ENCODE results near the gene HTR3B.

The HTR3B gene

GRCh38 chr11:113949891-113950290 is 45.3 kb downstream of the HTR3B start:
- FAIRE-seq = no peak

DNA sequence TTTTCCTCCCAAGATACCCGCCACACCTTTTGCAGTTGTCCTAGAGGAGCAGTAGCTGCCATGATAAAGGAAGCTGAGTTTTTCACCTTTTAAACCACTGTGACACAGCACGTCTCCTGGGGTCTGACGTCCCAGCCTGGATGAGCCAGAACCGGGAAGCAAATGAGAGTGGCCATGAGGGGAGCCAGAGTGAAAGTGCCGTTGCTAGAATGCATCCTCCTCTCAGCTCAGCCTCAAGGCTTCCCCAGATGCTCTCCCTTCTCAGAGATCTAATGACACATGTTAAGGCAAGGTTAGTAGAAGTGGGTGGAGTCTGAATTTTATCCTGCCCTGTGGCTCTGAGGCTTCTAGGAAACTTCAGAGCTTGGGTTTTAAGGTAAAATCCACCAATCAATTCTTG is 46.9 kb downstream of the HTR3B start:
- no peak for FAIRE-seq

DNA sequence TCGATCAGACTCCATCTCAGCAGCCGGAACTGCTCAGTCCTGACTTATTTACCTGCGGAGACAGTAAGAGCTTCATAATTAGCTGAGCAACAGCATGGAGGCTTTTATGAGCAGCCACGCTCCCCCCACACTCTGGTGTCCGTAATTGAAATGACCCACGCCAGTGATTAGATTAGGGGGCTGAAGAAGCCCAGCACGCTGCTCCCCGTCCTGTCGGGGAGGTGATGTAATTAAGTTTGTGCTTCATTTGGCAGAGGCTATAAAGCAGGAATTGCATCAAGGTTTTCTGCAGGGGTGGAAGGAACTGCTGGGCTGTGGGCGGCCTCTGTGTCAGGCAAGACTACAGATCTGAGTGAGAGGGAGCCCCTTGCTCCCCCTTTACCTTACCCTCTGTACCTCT is 47.5 kb downstream of the HTR3B start:
- no peak for FAIRE-seq

- FAIRE-seq = no peak
These were observed 48.0 kb downstream of the HTR3B start for GRCh38 chr11:113952588-113952987.

- FAIRE-seq = no peak
These were observed 49.6 kb downstream of the HTR3B start for GRCh38 chr11:113954235-113954634.

DNA sequence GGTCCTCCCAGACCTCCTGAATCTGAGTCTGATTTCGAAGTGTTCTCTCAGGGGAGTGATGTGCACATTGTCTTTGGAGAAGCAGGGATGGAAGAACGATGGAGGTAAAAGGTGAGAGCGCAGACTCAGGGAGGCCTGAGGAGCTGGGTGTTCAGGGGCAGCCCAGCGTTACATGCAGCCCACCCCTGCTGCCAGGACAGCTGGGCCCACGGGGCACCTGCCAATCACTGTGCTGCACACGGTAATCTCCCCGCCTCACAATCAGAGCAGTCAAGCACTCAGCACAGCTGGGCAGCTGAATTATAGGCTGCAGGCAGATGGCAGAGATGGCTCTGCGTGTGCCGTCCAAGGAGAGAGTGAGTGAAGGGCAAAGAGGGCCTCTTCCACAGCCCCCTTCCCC is 52.4 kb downstream of the HTR3B start:
- FAIRE-seq = no peak

GRCh38 chr11:113960702-113961330 is 56.2 kb downstream of the HTR3B start:
- FAIRE-seq = no peak

- no peak for FAIRE-seq
These were observed 62.8 kb downstream of the HTR3B start for GRCh38 chr11:113967361-113967760.

- FAIRE-seq = no peak
These were observed 67.1 kb downstream of the HTR3B start for GRCh38 chr11:113971506-113972195.

- FAIRE-seq = no peak
These were observed 70.3 kb downstream of the HTR3B start, which contains the start of gene HTR3A for GRCh38 chr11:113974741-113975470. HTR3A (plus strand) TSS chr11:113975108; CDS start chr11:113975326, 218 bp downstream.

GRCh38 chr11:113977071-113977490 is 72.5 kb downstream of the HTR3B start:
- no peak for FAIRE-seq

DNA sequence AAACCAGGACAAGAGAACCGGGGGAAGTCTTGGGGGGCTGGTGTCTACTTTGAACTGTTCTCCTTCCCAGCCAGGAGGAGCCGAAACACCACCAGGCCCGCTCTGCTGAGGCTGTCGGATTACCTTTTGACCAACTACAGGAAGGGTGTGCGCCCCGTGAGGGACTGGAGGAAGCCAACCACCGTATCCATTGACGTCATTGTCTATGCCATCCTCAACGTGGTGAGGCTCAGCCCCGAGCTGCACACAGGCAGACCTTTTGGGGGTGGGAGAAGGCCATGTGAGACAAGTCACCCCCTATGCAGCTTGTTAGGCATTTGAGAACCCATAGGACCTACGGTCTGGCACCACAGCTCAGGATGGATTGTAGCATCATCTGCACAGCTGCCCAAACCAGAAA is 73.1 kb downstream of the HTR3B start:
- FAIRE-seq = no peak

GRCh38 chr11:113979431-113979830 is 74.8 kb downstream of the HTR3B start:
- FAIRE-seq = no peak

- FAIRE-seq = no peak
These were observed 76.2 kb downstream of the HTR3B start for GRCh38 chr11:113980785-113981184.

DNA sequence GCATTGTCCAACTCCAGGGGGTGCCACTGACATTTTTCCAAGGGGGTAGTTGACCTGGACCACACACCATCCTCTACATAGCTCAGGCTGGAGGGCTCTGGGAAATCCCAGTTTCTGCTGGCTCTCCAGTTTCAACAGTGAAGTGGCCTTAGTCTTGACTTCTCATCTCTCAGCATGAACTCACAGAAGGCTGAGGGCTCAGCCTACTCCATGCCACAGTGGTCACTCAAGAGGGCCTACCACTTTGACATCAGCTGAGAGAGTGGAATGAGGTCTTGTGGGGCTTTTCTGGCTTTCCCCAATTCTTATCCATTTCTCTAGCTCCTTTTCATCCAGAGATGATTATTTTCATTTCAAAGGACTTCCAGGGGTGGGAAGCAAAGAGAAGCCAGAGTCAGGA is 77.7 kb downstream of the HTR3B start:
- no peak for FAIRE-seq

DNA sequence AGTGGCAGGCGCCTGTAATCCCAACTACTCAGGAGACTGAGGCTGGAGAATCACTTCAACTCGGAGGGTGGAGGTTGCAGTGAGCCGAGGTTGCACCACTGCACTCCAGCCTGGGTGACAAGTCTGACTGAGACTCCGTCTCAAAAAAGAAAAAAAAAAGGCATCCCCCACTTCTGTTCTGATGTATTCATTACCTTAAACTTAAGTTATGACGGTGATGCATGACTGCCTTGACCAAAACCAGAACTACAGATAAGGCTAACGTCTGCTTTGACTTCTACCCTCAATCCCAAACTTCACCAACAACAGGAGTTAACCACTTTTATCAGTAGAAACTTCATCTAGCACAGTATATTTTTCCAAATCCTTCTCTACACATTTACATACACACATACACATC is 80.2 kb downstream of the HTR3B start:
- no peak for FAIRE-seq

DNA sequence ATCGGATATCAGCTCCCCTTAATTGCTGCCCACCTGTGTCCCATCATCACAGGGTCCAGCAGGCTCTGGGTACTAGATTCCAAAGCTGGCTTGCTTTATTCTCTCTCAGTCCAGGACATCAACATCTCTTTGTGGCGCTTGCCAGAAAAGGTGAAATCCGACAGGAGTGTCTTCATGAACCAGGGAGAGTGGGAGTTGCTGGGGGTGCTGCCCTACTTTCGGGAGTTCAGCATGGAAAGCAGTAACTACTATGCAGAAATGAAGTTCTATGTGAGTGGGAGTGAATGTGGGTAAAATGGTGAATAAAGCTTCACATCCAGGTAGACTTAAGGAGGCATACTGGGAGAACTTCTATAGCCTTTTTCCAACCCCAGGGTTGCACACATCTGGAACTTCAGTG is 81.3 kb downstream of the HTR3B start:
- FAIRE-seq = no peak

DNA sequence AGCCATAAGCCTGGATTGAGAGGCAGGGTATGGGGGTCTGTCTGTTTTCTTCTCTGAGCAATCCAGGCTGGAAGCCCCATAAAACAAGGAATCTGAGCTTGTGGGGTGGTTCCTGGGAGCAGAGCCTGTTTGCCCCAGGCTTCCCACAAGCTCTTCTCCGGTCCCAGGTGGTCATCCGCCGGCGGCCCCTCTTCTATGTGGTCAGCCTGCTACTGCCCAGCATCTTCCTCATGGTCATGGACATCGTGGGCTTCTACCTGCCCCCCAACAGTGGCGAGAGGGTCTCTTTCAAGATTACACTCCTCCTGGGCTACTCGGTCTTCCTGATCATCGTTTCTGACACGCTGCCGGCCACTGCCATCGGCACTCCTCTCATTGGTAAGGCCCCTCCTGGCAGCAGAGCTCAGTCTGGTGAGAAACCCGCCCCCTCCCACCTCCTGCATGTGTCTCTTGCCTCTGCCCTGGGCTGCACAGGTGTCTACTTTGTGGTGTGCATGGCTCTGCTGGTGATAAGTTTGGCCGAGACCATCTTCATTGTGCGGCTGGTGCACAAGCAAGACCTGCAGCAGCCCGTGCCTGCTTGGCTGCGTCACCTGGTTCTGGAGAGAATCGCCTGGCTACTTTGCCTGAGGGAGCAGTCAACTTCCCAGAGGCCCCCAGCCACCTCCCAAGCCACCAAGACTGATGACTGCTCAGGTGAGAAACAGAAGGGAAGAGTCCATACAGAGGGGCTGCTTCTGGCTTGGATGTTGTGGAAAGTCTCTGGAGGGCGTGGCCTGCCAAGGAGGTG is 82.0 kb downstream of the HTR3B start:
- FAIRE-seq = no peak

- FAIRE-seq = no peak
These were observed 84.8 kb downstream of the HTR3B start for GRCh38 chr11:113989381-113989780.

- FAIRE-seq = no peak
These were observed 85.3 kb downstream of the HTR3B start for GRCh38 chr11:113989916-113990315.

GRCh38 chr11:113991170-113991569 is 86.6 kb downstream of the HTR3B start:
- no peak for FAIRE-seq

GRCh38 chr11:113991718-113992458 is 87.3 kb downstream of the HTR3B start:
- FAIRE-seq = no peak

All from colon (tissue), 2 donors.